ENCODE measurements around the gene GULP1. TPM values are rescaled to one million over a fixed set of nuclear protein-coding genes. Genes with fewer than 3 reads are reported as not detected.
"Not testable (repeated sequence)": the region's sequence is repeated elsewhere in the genome, so short reads cannot be mapped to it uniquely, and the experiment has no call there.

The GULP1 gene
- total RNA-seq, 2 experiments from 2014 or later, result not detected

GRCh38 chr2:188456114-188456909 lies 164.6 kb downstream of the GULP1 start:
- no peak for ATAC-seq
- POLR2A ChIA-PET, result no interaction called here

GRCh38 chr2:188459061-188459460 lies 167.4 kb downstream of the GULP1 start:
- intact Hi-C loops (cut with micrococcal nuclease), result no loop called here
- H3K27me3 Mint-ChIP-seq, result no peaks in the 10 kb centered on the region
- POLR2A ChIA-PET, result no interaction called here
- no peak for TF ChIP-seq CTCF (IDR thresholded peaks at IDR 0.05)
- H3K27ac Mint-ChIP-seq, result no peak overlapping the region
- no peaks in the 10 kb centered on the region for H3K36me3 Mint-ChIP-seq (ENCODE audit: low read depth)
- no peak for DNase-seq
- CTCF ChIA-PET, result no interaction called here
- no peak for ATAC-seq
- peaks cover 3% of the 10 kb centered on the region for H3K9me3 Mint-ChIP-seq
- no peak overlapping the region for H3K4me3 Mint-ChIP-seq
- H3K4me1 Mint-ChIP-seq (ENCODE audit: low read depth), result no peaks in the 10 kb centered on the region

More at GRCh38 chr2:188456114-188456909, 164.6 kb downstream of the GULP1 start:
- H3K27ac Mint-ChIP-seq, result no peak overlapping the region
- intact Hi-C loops (cut with micrococcal nuclease), result no loop called here
- no peak overlapping the region for H3K4me3 Mint-ChIP-seq
- no peaks in the 10 kb centered on the region for H3K27me3 Mint-ChIP-seq
- no peaks in the 10 kb centered on the region for H3K4me1 Mint-ChIP-seq (ENCODE audit: low read depth)
- TF ChIP-seq CTCF (IDR thresholded peaks at IDR 0.05), result no peak
- DNase-seq, result no peak
- CTCF ChIA-PET, result interaction anchor here (0.6 kb wide), 1 partner anchor 508 kb away, joined by 3 read pairs; no protein-coding TSS in a partner anchor
- H3K9me3 Mint-ChIP-seq, result peaks cover 2% of the 10 kb centered on the region
- no peaks in the 10 kb centered on the region for H3K36me3 Mint-ChIP-seq (ENCODE audit: low read depth)

- intact Hi-C loops (cut with micrococcal nuclease); H3K36me3 Mint-ChIP-seq (ENCODE audit: low read depth); H3K4me3 Mint-ChIP-seq; ATAC-seq; CTCF ChIA-PET; H3K9me3 Mint-ChIP-seq; H3K27ac Mint-ChIP-seq; POLR2A ChIA-PET; H3K27me3 Mint-ChIP-seq; H3K4me1 Mint-ChIP-seq (ENCODE audit: low read depth); DNase-seq: not testable (repeated sequence)
Measured at GRCh38 chr2:188466078-188466477, 174.4 kb downstream of the GULP1 start.

- intact Hi-C loops (cut with micrococcal nuclease), result no loop called here
- no peak for DNase-seq
Measured at GRCh38 chr2:188466761-188467160, 175.1 kb downstream of the GULP1 start.

GRCh38 chr2:188471166-188471565 lies 179.5 kb downstream of the GULP1 start:
- TF ChIP-seq CTCF (IDR thresholded peaks at IDR 0.05), result no peak
- ATAC-seq (no peak), DNase-seq (no peak)
- Mint-ChIP-seq H3K4me1 (ENCODE audit: low read depth) (no peaks in the 10 kb centered on the region), H3K27ac (no peak overlapping the region), H3K27me3 (no peaks in the 10 kb centered on the region), H3K9me3 (no peaks in the 10 kb centered on the region), H3K36me3 (ENCODE audit: low read depth) (no peaks in the 10 kb centered on the region), H3K4me3 (no peak overlapping the region)
- ChIA-PET CTCF (no interaction called here), POLR2A (no interaction called here)
- intact Hi-C loops (cut with micrococcal nuclease), result no loop called here

More at GRCh38 chr2:188466761-188467160, 175.1 kb downstream of the GULP1 start:
- H3K27ac Mint-ChIP-seq, result no peak overlapping the region
- no peak overlapping the region for H3K4me3 Mint-ChIP-seq
- ATAC-seq, result no peak
- no peaks in the 10 kb centered on the region for H3K27me3 Mint-ChIP-seq
- no peaks in the 10 kb centered on the region for H3K4me1 Mint-ChIP-seq (ENCODE audit: low read depth)
- CTCF ChIA-PET, result interaction anchor here (1.3 kb wide), 1 partner anchor 57 kb away, joined by 3 read pairs; no protein-coding TSS in a partner anchor
- no peaks in the 10 kb centered on the region for H3K36me3 Mint-ChIP-seq (ENCODE audit: low read depth)
- no peak for TF ChIP-seq CTCF (IDR thresholded peaks at IDR 0.05)
- POLR2A ChIA-PET, result interaction anchor here (0.8 kb wide), 1 partner anchor 465 kb away, joined by 3 read pairs; no protein-coding TSS in a partner anchor
- peaks cover 1% of the 10 kb centered on the region for H3K9me3 Mint-ChIP-seq
